GM11168 (cell line): ENCODE results near the gene ZNF274.
"Not testable (repeated sequence)": the region's sequence is repeated elsewhere in the genome, so short reads cannot be mapped to it uniquely, and the experiment has no call there.

Experiments
- in situ Hi-C: fragments of 300-500 bp; cut with MboI; formaldehyde crosslinking; loops from one replicate; pipeline ENCODE4 v1.12.0; 2022; ENCODE audit warnings: low sequenced_read_pairs; ENCODE audit not compliant: unreplicated experiment

Gene ZNF274

GRCh38 chr19:58209577-58209976 lies 26.7 kb downstream of the ZNF274 start:
- in situ Hi-C loops, result no loop called here

- in situ Hi-C loops, result no loop called here
Measured at GRCh38 chr19:58212336-58213074, 29.6 kb downstream of the ZNF274 start.

- in situ Hi-C loops, result no loop called here
Measured at GRCh38 chr19:58213075-58213369, 30.2 kb downstream of the ZNF274 start.

- in situ Hi-C loops, result no loop called here
Measured at GRCh38 chr19:58217069-58217481, 34.2 kb downstream of the ZNF274 start.

GRCh38 chr19:58217607-58218391 lies 34.9 kb downstream of the ZNF274 start:
- in situ Hi-C loops, result no loop called here

- in situ Hi-C loops, result no loop called here
Measured at GRCh38 chr19:58218899-58219298, 36.0 kb downstream of the ZNF274 start.

- in situ Hi-C loops, result no loop called here
Measured at GRCh38 chr19:58227964-58228584, 45.2 kb downstream of the ZNF274 start.

GRCh38 chr19:58228585-58229254 lies 45.9 kb downstream of the ZNF274 start, which contains the start of gene ZNF544:
Gene ZNF544, plus strand, starts transcription at chr19:58228914. Its CDS starts 15,110 bp downstream, at chr19:58244024.
- in situ Hi-C loops, result no loop called here

GRCh38 chr19:58229255-58229639 lies 46.4 kb downstream of the ZNF274 start:
- in situ Hi-C loops, result no loop called here

GRCh38 chr19:58237324-58237723 lies 54.5 kb downstream of the ZNF274 start:
- in situ Hi-C loops, result no loop called here

GRCh38 chr19:58243351-58243750 lies 60.5 kb downstream of the ZNF274 start:
- in situ Hi-C loops, result no loop called here

- in situ Hi-C loops, result no loop called here
Measured at GRCh38 chr19:58248886-58249285, 66.0 kb downstream of the ZNF274 start.

- in situ Hi-C loops, result no loop called here
Measured at GRCh38 chr19:58252102-58252685, 69.3 kb downstream of the ZNF274 start.

- in situ Hi-C loops, result not testable (repeated sequence)
Measured at GRCh38 chr19:58258259-58258658, 75.4 kb downstream of the ZNF274 start.

- in situ Hi-C loops, result no loop called here
Measured at GRCh38 chr19:58261600-58261967, 78.7 kb downstream of the ZNF274 start.

GRCh38 chr19:58261968-58262921 lies 79.4 kb downstream of the ZNF274 start:
- in situ Hi-C loops, result no loop called here

- in situ Hi-C loops, result no loop called here
Measured at GRCh38 chr19:58262922-58263296, 80.0 kb downstream of the ZNF274 start.
